ENCODE results near the gene NOD1. TPM values are rescaled to one million over a fixed set of nuclear protein-coding genes. Genes with fewer than 3 reads are reported as not detected.

The NOD1 gene
- total RNA-seq, 2 experiments from 2014 or later: 22.3 to 25.2 TPM

GRCh38 chr7:30468041-30468440 lies 10.5 kb downstream of the NOD1 start:
- peak overlapping the region; percentile 32 for H3K27ac Mint-ChIP-seq
- peaks cover 38% of the 10 kb centered on the region for H3K36me3 Mint-ChIP-seq (ENCODE audit: low read depth)
- ATAC-seq: no peak
- ChIA-PET CTCF (no interaction called here), POLR2A (interaction anchor here (0.7 kb wide), 1 partner anchor 126 kb away, joined by 3 read pairs; no protein-coding TSS in a partner anchor)
- peaks cover 85% of the 10 kb centered on the region for H3K4me1 Mint-ChIP-seq (ENCODE audit: low read depth)
- H3K9me3 Mint-ChIP-seq (ENCODE audit: insufficient read depth): no peaks in the 10 kb centered on the region
- no peak overlapping the region for H3K4me3 Mint-ChIP-seq
- DNase-seq: no peak
- H3K27me3 Mint-ChIP-seq (ENCODE audit: low read depth): no peaks in the 10 kb centered on the region

- Mint-ChIP-seq H3K9me3 (ENCODE audit: insufficient read depth) (no peaks in the 10 kb centered on the region), H3K4me1 (ENCODE audit: low read depth) (peaks cover 78% of the 10 kb centered on the region), H3K36me3 (ENCODE audit: low read depth) (peaks cover 31% of the 10 kb centered on the region), H3K27ac (no peak overlapping the region), H3K27me3 (ENCODE audit: low read depth) (no peaks in the 10 kb centered on the region), H3K4me3 (no peak overlapping the region)
- POLR2A ChIA-PET: no interaction called here
- CTCF ChIA-PET: no interaction called here
- no peak for DNase-seq
- no peak for ATAC-seq
Measured at GRCh38 chr7:30467271-30467670, 11.3 kb downstream of the NOD1 start.

GRCh38 chr7:30466266-30466665 lies 12.3 kb downstream of the NOD1 start:
- POLR2A ChIA-PET: no interaction called here
- peaks cover 34% of the 10 kb centered on the region for H3K36me3 Mint-ChIP-seq (ENCODE audit: low read depth)
- no peaks in the 10 kb centered on the region for H3K9me3 Mint-ChIP-seq (ENCODE audit: insufficient read depth)
- H3K4me3 Mint-ChIP-seq: no peak overlapping the region
- ATAC-seq: no peak
- CTCF ChIA-PET: no interaction called here
- no peak for DNase-seq
- H3K27ac Mint-ChIP-seq: no peak overlapping the region
- no peaks in the 10 kb centered on the region for H3K27me3 Mint-ChIP-seq (ENCODE audit: low read depth)
- peaks cover 68% of the 10 kb centered on the region for H3K4me1 Mint-ChIP-seq (ENCODE audit: low read depth)

- DNase-seq: no peak
- ATAC-seq: no peak
- H3K36me3 Mint-ChIP-seq (ENCODE audit: low read depth): peaks cover 32% of the 10 kb centered on the region
- H3K27me3 Mint-ChIP-seq (ENCODE audit: low read depth): no peaks in the 10 kb centered on the region
- H3K4me1 Mint-ChIP-seq (ENCODE audit: low read depth): peaks cover 63% of the 10 kb centered on the region
- ChIA-PET POLR2A (interaction anchor here (1.2 kb wide), 1 partner anchor 13 kb away, joined by 3 read pairs; the partner anchor contains the start of gene NOD1), CTCF (interaction anchor here (0.9 to 1.3 kb wide), 2 partner anchors 10 to 12 kb away, joined by 3 to 4 read pairs; partner anchors contain the start of gene NOD1)
- no peak overlapping the region for H3K4me3 Mint-ChIP-seq
- no peaks in the 10 kb centered on the region for H3K9me3 Mint-ChIP-seq (ENCODE audit: insufficient read depth)
- H3K27ac Mint-ChIP-seq: peak overlapping the region; percentile 13
Measured at GRCh38 chr7:30465811-30466180, 12.8 kb downstream of the NOD1 start.

- H3K27ac Mint-ChIP-seq: peak overlapping the region; percentile 64
- no peaks in the 10 kb centered on the region for H3K9me3 Mint-ChIP-seq (ENCODE audit: insufficient read depth)
- ATAC-seq: peak; percentile 33
- peaks cover 57% of the 10 kb centered on the region for H3K4me1 Mint-ChIP-seq (ENCODE audit: low read depth)
- H3K36me3 Mint-ChIP-seq (ENCODE audit: low read depth): peaks cover 28% of the 10 kb centered on the region
- ChIA-PET CTCF (interaction anchor here (0.9 to 1.3 kb wide), 2 partner anchors 10 to 13 kb away, joined by 3 to 4 read pairs; partner anchors contain the start of gene NOD1), POLR2A (interaction anchor here (1.2 kb wide), 1 partner anchor 13 kb away, joined by 3 read pairs; the partner anchor contains the start of gene NOD1)
- H3K27me3 Mint-ChIP-seq (ENCODE audit: low read depth): no peaks in the 10 kb centered on the region
- H3K4me3 Mint-ChIP-seq: no peak overlapping the region
- no peak for DNase-seq
Measured at GRCh38 chr7:30465046-30465810, 13.4 kb downstream of the NOD1 start.

- H3K27ac Mint-ChIP-seq: no peak overlapping the region
Measured at GRCh38 chr7:30464231-30464671, 14.3 kb downstream of the NOD1 start.

GRCh38 chr7:30463405-30464145 lies 15.0 kb downstream of the NOD1 start:
- ATAC-seq: no peak
- H3K27me3 Mint-ChIP-seq (ENCODE audit: low read depth): no peaks in the 10 kb centered on the region
- peaks cover 44% of the 10 kb centered on the region for H3K4me1 Mint-ChIP-seq (ENCODE audit: low read depth)
- no peak for DNase-seq
- no peak overlapping the region for H3K27ac Mint-ChIP-seq
- H3K36me3 Mint-ChIP-seq (ENCODE audit: low read depth): peaks cover 18% of the 10 kb centered on the region
- POLR2A ChIA-PET: no interaction called here
- no peak overlapping the region for H3K4me3 Mint-ChIP-seq
- CTCF ChIA-PET: no interaction called here
- no peaks in the 10 kb centered on the region for H3K9me3 Mint-ChIP-seq (ENCODE audit: insufficient read depth)

More at GRCh38 chr7:30464231-30464671, 14.3 kb downstream of the NOD1 start:
- Mint-ChIP-seq H3K4me3 (no peak overlapping the region), H3K36me3 (ENCODE audit: low read depth) (peaks cover 22% of the 10 kb centered on the region), H3K4me1 (ENCODE audit: low read depth) (peaks cover 50% of the 10 kb centered on the region), H3K9me3 (ENCODE audit: insufficient read depth) (no peaks in the 10 kb centered on the region), H3K27me3 (ENCODE audit: low read depth) (no peaks in the 10 kb centered on the region)
- POLR2A ChIA-PET: no interaction called here
- CTCF ChIA-PET: no interaction called here
- DNase-seq (no peak), ATAC-seq (no peak)

GRCh38 chr7:30462179-30462578 lies 16.4 kb downstream of the NOD1 start:
- ChIA-PET CTCF (no interaction called here), POLR2A (no interaction called here)
- no peaks in the 10 kb centered on the region for H3K9me3 Mint-ChIP-seq (ENCODE audit: insufficient read depth)
- H3K4me3 Mint-ChIP-seq: no peak overlapping the region
- no peak for DNase-seq
- no peak for ATAC-seq
- H3K27ac Mint-ChIP-seq: no peak overlapping the region
- H3K27me3 Mint-ChIP-seq (ENCODE audit: low read depth): no peaks in the 10 kb centered on the region
- peaks cover 33% of the 10 kb centered on the region for H3K4me1 Mint-ChIP-seq (ENCODE audit: low read depth)
- H3K36me3 Mint-ChIP-seq (ENCODE audit: low read depth): peaks cover 16% of the 10 kb centered on the region

- H3K4me3 Mint-ChIP-seq: no peak overlapping the region
- DNase-seq: no peak
- POLR2A ChIA-PET: no interaction called here
- no peak for ATAC-seq
- H3K36me3 Mint-ChIP-seq (ENCODE audit: low read depth): peaks cover 27% of the 10 kb centered on the region
- no peaks in the 10 kb centered on the region for H3K9me3 Mint-ChIP-seq (ENCODE audit: insufficient read depth)
- H3K4me1 Mint-ChIP-seq (ENCODE audit: low read depth): peaks cover 18% of the 10 kb centered on the region
- no peak overlapping the region for H3K27ac Mint-ChIP-seq
- CTCF ChIA-PET: interaction anchor here (2.1 kb wide), 1 partner anchor 184 kb away, joined by 4 read pairs; no protein-coding TSS in a partner anchor
- H3K27me3 Mint-ChIP-seq (ENCODE audit: low read depth): no peaks in the 10 kb centered on the region
Measured at GRCh38 chr7:30460246-30460633, 18.3 kb downstream of the NOD1 start.

GRCh38 chr7:30459591-30460245 lies 18.9 kb downstream of the NOD1 start:
- CTCF ChIA-PET: interaction anchor here (2.1 kb wide), 1 partner anchor 184 kb away, joined by 4 read pairs; no protein-coding TSS in a partner anchor

GRCh38 chr7:30458311-30458710 lies 20.3 kb downstream of the NOD1 start:
- peaks cover 2% of the 10 kb centered on the region for H3K4me1 Mint-ChIP-seq (ENCODE audit: low read depth)
- no peak overlapping the region for H3K27ac Mint-ChIP-seq
- H3K27me3 Mint-ChIP-seq (ENCODE audit: low read depth): no peaks in the 10 kb centered on the region
- ATAC-seq: no peak
- H3K4me3 Mint-ChIP-seq: no peak overlapping the region
- H3K36me3 Mint-ChIP-seq (ENCODE audit: low read depth): peaks cover 33% of the 10 kb centered on the region
- H3K9me3 Mint-ChIP-seq (ENCODE audit: insufficient read depth): no peaks in the 10 kb centered on the region
- POLR2A ChIA-PET: interaction anchor here (0.6 kb wide), 1 partner anchor 146 kb away, joined by 4 read pairs; no protein-coding TSS in a partner anchor
- DNase-seq: no peak
- CTCF ChIA-PET: interaction anchor here (0.5 to 0.9 kb wide), 2 partner anchors 11 to 108 kb away, joined by 3 read pairs; no protein-coding TSS in a partner anchor

More at GRCh38 chr7:30459591-30460245, 18.9 kb downstream of the NOD1 start:
- Mint-ChIP-seq H3K9me3 (ENCODE audit: insufficient read depth) (no peaks in the 10 kb centered on the region), H3K4me1 (ENCODE audit: low read depth) (peaks cover 12% of the 10 kb centered on the region), H3K36me3 (ENCODE audit: low read depth) (peaks cover 27% of the 10 kb centered on the region), H3K27me3 (ENCODE audit: low read depth) (no peaks in the 10 kb centered on the region), H3K4me3 (no peak overlapping the region), H3K27ac (no peak overlapping the region)
- no peak for DNase-seq
- POLR2A ChIA-PET: no interaction called here
- no peak for ATAC-seq

Data from activated CD8-positive, alpha-beta T cell treated with anti-CD3 and anti-CD28 coated beads, Interleukin-2, amount 10 ng/mL, durations not matched to agents 7 days and 5 days (primary cell).